Caco-2 (cell line): Measurements from ENCODE around the gene SYT1. TPM values are rescaled to one million over a fixed set of nuclear protein-coding genes. Genes with fewer than 3 reads are reported as not detected.

Source experiments
- BruUV-seq: library from RNA; stranded (reverse); fragments of 400-500 nt; replicated peaks from 2 replicates; lab custom pipeline; 2021; lab: Mats Ljungman, UMichigan
- CTCF ChIA-PET: fragments of 300-600 bp; sonication (Branson Sonifier 250); formaldehyde crosslinking; loops from one replicate; lab custom pipeline; 2022; ENCODE audit warnings: antibody characterized with exemption; lab: Charles Lee
- POLR2A ChIA-PET: fragments of 300-600 bp; sonication (Branson Sonifier 250); formaldehyde crosslinking; loops from one replicate; lab custom pipeline; 2022; ENCODE audit warnings: antibody characterized with exemption; lab: Charles Lee
- DNase-seq, 2 experiments: peaks; one replicate each; pipeline versions ENCODE4 v3.0.0 to v3.0.0-alpha.2; 2020 to 2022
- H3K27me3 ChIP-seq: replicated peaks from 2 replicates; pipeline ENCODE4 v1.6.0; 2011; ENCODE audit warnings: low read length; ENCODE audit not compliant: control insufficient read depth, insufficient read depth
- H3K36me3 ChIP-seq: 2 replicates; pipeline ENCODE4 v1.5.1; 2011; ENCODE audit warnings: low read length; ENCODE audit not compliant: control insufficient read depth, insufficient read depth
- H3K4me1 ChIP-seq: fragments of 250-450 bp; sonication (Bioruptor Pico); 2 replicates; pipeline ENCODE4 v1.5.1; 2020; ENCODE audit warnings: mild to moderate bottlenecking
- H3K4me3 ChIP-seq: 2 replicates; pipeline ENCODE4 v1.5.1; 2011; ENCODE audit warnings: low read depth, mild to moderate bottlenecking, control low read depth, low read length
- H3K9me3 ChIP-seq: fragments of 250-450 bp; sonication (Bioruptor Pico); 2 replicates; pipeline ENCODE4 v1.5.1; 2020; ENCODE audit warnings: mild to moderate bottlenecking, moderate library complexity
- H3K27ac Mint-ChIP-seq: one replicate; pipeline ENCODE4 v1.8.0; 2022; ENCODE audit warnings: mixed read lengths; ENCODE audit not compliant: unreplicated experiment
- H3K27me3 Mint-ChIP-seq: one replicate; pipeline ENCODE4 v1.8.0; 2022; ENCODE audit warnings: mixed read lengths; ENCODE audit not compliant: insufficient read depth, unreplicated experiment
- H3K36me3 Mint-ChIP-seq: one replicate; pipeline ENCODE4 v1.8.0; 2022; ENCODE audit warnings: mild to moderate bottlenecking, mixed read lengths; ENCODE audit not compliant: insufficient read depth, unreplicated experiment
- H3K4me1 Mint-ChIP-seq: one replicate; pipeline ENCODE4 v1.8.0; 2022; ENCODE audit warnings: low read depth, mixed read lengths; ENCODE audit not compliant: unreplicated experiment
- H3K4me3 Mint-ChIP-seq: one replicate; pipeline ENCODE4 v1.8.0; 2022; ENCODE audit warnings: mild to moderate bottlenecking, moderate library complexity, mixed read lengths; ENCODE audit not compliant: unreplicated experiment
- H3K9me3 Mint-ChIP-seq: one replicate; pipeline ENCODE4 v1.8.0; 2022; ENCODE audit warnings: mixed read lengths; ENCODE audit not compliant: unreplicated experiment
- CTCF ChIP-seq, 2 experiments: fragments of 200-600 bp in 1 of 2; IDR thresholded peaks; 1 replicate in 1 of 2; 2 replicates in 1 of 2; pipeline versions ENCODE4 v1.5.1 to v1.8.0; 2011 to 2022; ENCODE audit warnings: antibody characterized with exemption in 1 of 2, control low read depth in 1 of 2, inconsistent platforms in 1 of 2, low read depth in 1 of 2, low read length in 1 of 2, mild to moderate bottlenecking in 1 of 2, moderate library complexity in 1 of 2; ENCODE audit not compliant: insufficient read depth in 1 of 2, severe bottlenecking in 1 of 2, unreplicated experiment in 1 of 2
- intact Hi-C: fragments of 100-400 bp; cut with micrococcal nuclease; formaldehyde crosslinking; loops from one replicate; pipeline ENCODE4 v1.10.0; 2022; ENCODE audit not compliant: unreplicated experiment
- total RNA-seq: library from RNA; stranded (reverse); gene quantifications from 2 replicates; pipeline ENCODE4 v1.2.3, GENCODE V29; 2022

The SYT1 gene
- total RNA-seq, 1 experiment from 2014 or later: 0.39 TPM

GRCh38 chr12:79233341-79233781, 368.8 kb downstream of the SYT1 start:
- Histone ChIP-seq H3K9me3 (no peaks in the 10 kb centered on the region), H3K36me3 (no peaks in the 10 kb centered on the region), H3K4me1 (no peaks in the 10 kb centered on the region), H3K4me3 (no peak overlapping the region), H3K27me3 (no peaks in the 10 kb centered on the region; the same call in 1 of the 2 replicates)
- no peak overlapping the region for H3K4me3 Mint-ChIP-seq
- H3K9me3 Mint-ChIP-seq: no peaks in the 10 kb centered on the region
- no peaks in the 10 kb centered on the region for H3K4me1 Mint-ChIP-seq
- BruUV-seq: no TSS peak
- TF ChIP-seq CTCF (IDR thresholded peaks at IDR 0.05; ENCODE audit: insufficient read depth in 1 of 2, low read depth in 1 of 2, low read length in 1 of 2, severe bottlenecking in 1 of 2, unreplicated experiment in 1 of 2): no peak
- peaks cover 5% of the 10 kb centered on the region for H3K27me3 Mint-ChIP-seq
- no peak overlapping the region for H3K27ac Mint-ChIP-seq
- intact Hi-C loops: no loop called here
- DNase-seq: no peak
- POLR2A ChIA-PET: no interaction called here
- no peaks in the 10 kb centered on the region for H3K36me3 Mint-ChIP-seq
- CTCF ChIA-PET: no interaction called here

GRCh38 chr12:79236920-79237319, 372.3 kb downstream of the SYT1 start:
- Histone ChIP-seq H3K9me3 (no peaks in the 10 kb centered on the region), H3K27me3 (no peaks in the 10 kb centered on the region), H3K4me3 (no peak overlapping the region), H3K36me3 (no peaks in the 10 kb centered on the region), H3K4me1 (no peaks in the 10 kb centered on the region)
- no peaks in the 10 kb centered on the region for H3K4me1 Mint-ChIP-seq
- intact Hi-C loops: no loop called here
- no TSS peak for BruUV-seq
- H3K27ac Mint-ChIP-seq: no peak overlapping the region
- no peak for TF ChIP-seq CTCF (IDR thresholded peaks at IDR 0.05; ENCODE audit: insufficient read depth in 1 of 2, low read depth in 1 of 2, low read length in 1 of 2, severe bottlenecking in 1 of 2, unreplicated experiment in 1 of 2)
- no peaks in the 10 kb centered on the region for H3K36me3 Mint-ChIP-seq
- ChIA-PET POLR2A (no interaction called here), CTCF (no interaction called here)
- peaks cover 3% of the 10 kb centered on the region for H3K27me3 Mint-ChIP-seq
- no peak for DNase-seq
- no peaks in the 10 kb centered on the region for H3K9me3 Mint-ChIP-seq
- H3K4me3 Mint-ChIP-seq: no peak overlapping the region

GRCh38 chr12:79238246-79238645, 373.7 kb downstream of the SYT1 start:
- Mint-ChIP-seq H3K27me3 (peaks cover 3% of the 10 kb centered on the region), H3K4me1 (no peaks in the 10 kb centered on the region), H3K9me3 (no peaks in the 10 kb centered on the region), H3K36me3 (no peaks in the 10 kb centered on the region), H3K27ac (no peak overlapping the region), H3K4me3 (no peak overlapping the region)
- Histone ChIP-seq H3K36me3 (no peaks in the 10 kb centered on the region), H3K4me1 (no peaks in the 10 kb centered on the region), H3K9me3 (no peaks in the 10 kb centered on the region), H3K27me3 (no peaks in the 10 kb centered on the region), H3K4me3 (no peak overlapping the region)
- POLR2A ChIA-PET: no interaction called here
- intact Hi-C loops: no loop called here
- no peak for TF ChIP-seq CTCF (IDR thresholded peaks at IDR 0.05; ENCODE audit: insufficient read depth in 1 of 2, low read depth in 1 of 2, low read length in 1 of 2, severe bottlenecking in 1 of 2, unreplicated experiment in 1 of 2)
- DNase-seq: no peak
- no TSS peak for BruUV-seq
- CTCF ChIA-PET: no interaction called here
